Stomach (tissue), 4 donors: Measurements from ENCODE around the gene GSPT1.

Experiments
- POLR2A ChIP-seq, 4 donors: fragments of 450-650 bp; IDR thresholded peaks; one replicate each; pipeline ENCODE4 v1.6.1; 2016; ENCODE audit warnings: antibody characterized with exemption in 4 of 4, control low read depth in 2 of 4, mild to moderate bottlenecking in 1 of 4, moderate library complexity in 1 of 4
- POLR2AphosphoS5 ChIP-seq, 3 donors: sonication (generic); formaldehyde crosslinking; IDR thresholded peaks; one replicate each; pipeline ENCODE4 v1.6.1; 2016; ENCODE audit warnings: antibody characterized with exemption in 3 of 3
- TF ChIP-seq, protein P1 (sequence below), 7 experiments: fragments of 450-650 bp in 4 of 7; fragments of 200-600 bp in 3 of 7; sonication (generic) in 3 of 7; IDR thresholded peaks; one replicate each; pipeline ENCODE4 v1.5.1; 2016 to 2019; ENCODE audit warnings: antibody characterized with exemption in 7 of 7, control low read depth in 2 of 7, mild to moderate bottlenecking in 1 of 7

DNA sequence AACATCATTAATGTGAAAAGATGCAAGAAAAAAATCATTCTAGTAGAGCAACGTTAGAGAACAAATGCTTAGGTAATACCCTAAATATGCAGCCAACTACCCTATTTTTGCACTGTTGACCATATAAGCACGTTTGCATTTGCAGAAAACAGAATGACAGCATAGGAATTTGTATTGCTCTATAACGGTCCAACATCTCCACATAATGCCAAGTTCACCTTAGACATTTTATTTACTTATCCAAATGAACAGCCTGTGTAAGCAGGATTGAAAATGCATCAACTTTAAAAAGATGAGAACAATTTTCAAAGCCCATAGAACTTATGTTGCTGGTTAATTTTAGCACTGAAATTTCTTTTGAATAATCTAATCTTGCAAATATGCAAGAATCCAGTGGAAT lies 45.4 kb downstream of the GSPT1 start:
- TF ChIP-seq POLR2A (IDR thresholded peaks at IDR 0.05) (no peak), POLR2AphosphoS5 (IDR thresholded peaks at IDR 0.05) (no peak)
- TF ChIP-seq, protein P1, sequence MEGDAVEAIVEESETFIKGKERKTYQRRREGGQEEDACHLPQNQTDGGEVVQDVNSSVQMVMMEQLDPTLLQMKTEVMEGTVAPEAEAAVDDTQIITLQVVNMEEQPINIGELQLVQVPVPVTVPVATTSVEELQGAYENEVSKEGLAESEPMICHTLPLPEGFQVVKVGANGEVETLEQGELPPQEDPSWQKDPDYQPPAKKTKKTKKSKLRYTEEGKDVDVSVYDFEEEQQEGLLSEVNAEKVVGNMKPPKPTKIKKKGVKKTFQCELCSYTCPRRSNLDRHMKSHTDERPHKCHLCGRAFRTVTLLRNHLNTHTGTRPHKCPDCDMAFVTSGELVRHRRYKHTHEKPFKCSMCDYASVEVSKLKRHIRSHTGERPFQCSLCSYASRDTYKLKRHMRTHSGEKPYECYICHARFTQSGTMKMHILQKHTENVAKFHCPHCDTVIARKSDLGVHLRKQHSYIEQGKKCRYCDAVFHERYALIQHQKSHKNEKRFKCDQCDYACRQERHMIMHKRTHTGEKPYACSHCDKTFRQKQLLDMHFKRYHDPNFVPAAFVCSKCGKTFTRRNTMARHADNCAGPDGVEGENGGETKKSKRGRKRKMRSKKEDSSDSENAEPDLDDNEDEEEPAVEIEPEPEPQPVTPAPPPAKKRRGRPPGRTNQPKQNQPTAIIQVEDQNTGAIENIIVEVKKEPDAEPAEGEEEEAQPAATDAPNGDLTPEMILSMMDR (IDR thresholded peaks at IDR 0.05): no peak
